GM12875 (cell line): ENCODE measurements around the gene PITX2.

ENCODE experiments used
- H3K4me3 ChIP-seq: one replicate; pipeline ENCODE4 v1.5.1; 2011; ENCODE audit warnings: low read depth, low read length, control low read depth
- TF ChIP-seq, protein P1 (sequence below): IDR thresholded peaks from 2 replicates; pipeline ENCODE4 v1.5.1; 2011; ENCODE audit warnings: low read depth, mild to moderate bottlenecking, control low read depth, inconsistent platforms, low read length, moderate library complexity, borderline replicate concordance; ENCODE audit not compliant: insufficient read depth

Gene PITX2

DNA sequence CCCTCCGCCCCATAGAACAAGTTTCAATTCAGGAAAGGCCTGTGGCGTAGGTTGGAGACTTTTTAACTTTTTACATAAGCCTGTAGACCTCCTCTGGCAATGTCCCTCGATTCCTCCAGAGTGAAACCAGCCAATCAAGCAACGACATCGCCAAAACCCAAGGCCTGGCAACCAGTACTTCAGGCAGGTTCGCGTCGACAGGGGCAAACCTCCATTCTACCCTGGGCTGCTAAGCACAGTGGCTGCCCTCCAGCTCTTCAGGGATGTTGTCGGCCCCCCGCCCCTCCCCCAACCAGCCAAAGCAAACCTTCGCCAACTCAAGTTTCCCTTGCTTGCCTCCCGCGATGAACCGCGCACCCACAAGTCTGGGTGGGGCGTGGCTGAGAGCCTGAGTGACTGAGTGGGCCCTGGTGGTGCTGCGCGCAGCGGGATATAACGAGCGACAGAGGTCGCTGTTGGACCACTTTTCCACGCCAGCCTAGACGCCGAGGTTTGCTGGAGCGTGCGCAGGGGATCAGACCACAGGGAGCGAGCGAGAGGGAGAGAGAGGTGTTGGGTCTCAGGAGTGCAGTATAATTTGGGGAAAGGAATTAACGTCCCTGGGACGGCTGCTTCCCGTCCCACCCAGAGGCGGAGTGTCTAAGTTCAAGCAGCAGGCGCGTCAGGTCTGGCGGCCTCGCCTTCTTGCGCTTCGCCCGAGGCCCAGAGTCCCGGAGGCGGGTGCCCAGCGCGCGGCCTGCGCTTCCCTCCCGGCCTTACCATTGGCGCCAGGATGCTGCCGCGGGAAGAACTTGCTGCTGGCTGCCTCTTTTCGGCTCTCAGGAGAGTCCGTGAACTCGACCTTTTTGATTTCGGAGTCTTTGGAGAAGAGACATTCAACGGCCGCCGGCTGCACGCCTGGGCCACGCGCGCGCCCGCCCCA lies 9.0 kb upstream of the PITX2 start:
- TF ChIP-seq, protein P1, sequence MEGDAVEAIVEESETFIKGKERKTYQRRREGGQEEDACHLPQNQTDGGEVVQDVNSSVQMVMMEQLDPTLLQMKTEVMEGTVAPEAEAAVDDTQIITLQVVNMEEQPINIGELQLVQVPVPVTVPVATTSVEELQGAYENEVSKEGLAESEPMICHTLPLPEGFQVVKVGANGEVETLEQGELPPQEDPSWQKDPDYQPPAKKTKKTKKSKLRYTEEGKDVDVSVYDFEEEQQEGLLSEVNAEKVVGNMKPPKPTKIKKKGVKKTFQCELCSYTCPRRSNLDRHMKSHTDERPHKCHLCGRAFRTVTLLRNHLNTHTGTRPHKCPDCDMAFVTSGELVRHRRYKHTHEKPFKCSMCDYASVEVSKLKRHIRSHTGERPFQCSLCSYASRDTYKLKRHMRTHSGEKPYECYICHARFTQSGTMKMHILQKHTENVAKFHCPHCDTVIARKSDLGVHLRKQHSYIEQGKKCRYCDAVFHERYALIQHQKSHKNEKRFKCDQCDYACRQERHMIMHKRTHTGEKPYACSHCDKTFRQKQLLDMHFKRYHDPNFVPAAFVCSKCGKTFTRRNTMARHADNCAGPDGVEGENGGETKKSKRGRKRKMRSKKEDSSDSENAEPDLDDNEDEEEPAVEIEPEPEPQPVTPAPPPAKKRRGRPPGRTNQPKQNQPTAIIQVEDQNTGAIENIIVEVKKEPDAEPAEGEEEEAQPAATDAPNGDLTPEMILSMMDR = peak; percentile 82
- H3K4me3 ChIP-seq = peak overlapping the region; percentile 10

DNA sequence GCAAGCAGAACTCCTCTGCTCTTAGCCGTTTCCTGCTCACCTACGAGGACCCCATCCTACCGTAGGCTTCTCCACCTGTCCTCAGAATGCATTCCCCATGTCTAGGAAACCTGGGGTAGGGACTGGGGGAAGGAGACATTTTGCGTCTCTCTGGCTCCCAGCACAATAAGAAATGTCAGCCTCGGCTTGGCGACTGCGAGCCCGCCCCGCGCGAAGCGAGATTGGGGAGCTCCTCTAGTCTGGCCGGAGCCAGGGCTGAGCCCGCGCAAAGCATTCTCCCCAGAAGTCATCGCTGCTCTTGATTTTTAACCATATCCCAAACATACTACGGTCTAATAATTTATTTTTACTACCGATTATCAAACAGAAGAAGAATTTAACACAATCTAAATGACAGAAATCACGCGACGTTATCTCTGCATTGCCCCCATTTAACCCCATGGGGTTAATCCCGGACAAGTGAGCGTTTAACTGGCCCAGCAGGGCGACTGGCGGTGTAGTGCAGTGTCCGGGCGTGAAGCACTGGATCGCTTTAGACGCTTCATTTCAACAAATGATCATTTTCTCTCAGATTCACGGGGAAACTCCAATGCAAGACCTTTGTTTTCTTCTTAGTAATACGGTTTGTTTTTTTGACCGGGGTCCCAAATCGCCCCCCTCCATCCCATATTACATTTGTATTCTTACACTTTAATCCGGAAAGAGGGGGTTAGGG lies 8.0 kb upstream of the PITX2 start:
- no peak overlapping the region for H3K4me3 ChIP-seq
- TF ChIP-seq, protein P1 = no peak

DNA sequence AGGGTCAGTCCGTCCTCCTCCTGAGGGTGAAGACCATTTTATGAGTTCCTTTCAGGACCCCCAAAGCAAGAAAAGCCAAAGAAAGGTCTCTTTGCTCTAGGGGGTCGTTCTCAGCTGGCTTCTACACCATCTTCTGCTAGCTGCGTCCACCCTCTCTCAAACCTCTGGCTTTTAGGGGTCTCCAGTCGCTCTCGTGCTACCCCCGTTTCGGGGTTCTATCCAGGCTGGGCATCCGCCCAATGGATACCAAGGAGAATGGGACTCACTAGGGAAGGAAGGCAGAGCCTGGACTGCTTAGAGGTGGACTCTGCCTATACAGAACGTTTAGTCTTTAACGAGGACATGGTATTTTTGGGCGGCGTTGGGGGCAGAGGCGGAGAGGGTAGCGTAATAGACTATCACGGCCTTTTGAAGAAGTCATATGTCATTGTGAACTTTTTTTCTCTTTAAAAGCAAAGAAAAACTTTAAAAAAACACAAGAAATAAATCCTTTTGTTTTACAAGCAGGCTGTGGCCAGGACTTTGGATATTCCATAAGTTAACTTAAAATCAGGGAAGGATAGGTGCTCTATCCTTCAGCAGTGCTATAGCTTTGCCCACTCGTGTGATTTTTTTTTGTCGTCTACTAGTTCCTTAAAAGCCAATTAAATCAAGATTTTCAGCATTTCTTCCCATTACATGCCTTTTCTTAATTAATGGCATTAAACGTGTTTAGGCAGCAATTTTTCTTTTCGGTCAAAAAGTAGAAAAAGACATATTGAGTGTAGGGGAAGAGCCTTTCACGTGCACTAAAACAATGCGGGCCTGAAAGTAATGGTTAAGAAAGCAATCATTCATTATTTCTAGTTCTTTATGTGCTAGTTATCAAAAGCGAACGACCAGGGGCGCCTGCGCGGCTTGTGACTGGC lies 7.2 kb upstream of the PITX2 start:
- H3K4me3 ChIP-seq = no peak overlapping the region
- TF ChIP-seq, protein P1 = no peak

DNA sequence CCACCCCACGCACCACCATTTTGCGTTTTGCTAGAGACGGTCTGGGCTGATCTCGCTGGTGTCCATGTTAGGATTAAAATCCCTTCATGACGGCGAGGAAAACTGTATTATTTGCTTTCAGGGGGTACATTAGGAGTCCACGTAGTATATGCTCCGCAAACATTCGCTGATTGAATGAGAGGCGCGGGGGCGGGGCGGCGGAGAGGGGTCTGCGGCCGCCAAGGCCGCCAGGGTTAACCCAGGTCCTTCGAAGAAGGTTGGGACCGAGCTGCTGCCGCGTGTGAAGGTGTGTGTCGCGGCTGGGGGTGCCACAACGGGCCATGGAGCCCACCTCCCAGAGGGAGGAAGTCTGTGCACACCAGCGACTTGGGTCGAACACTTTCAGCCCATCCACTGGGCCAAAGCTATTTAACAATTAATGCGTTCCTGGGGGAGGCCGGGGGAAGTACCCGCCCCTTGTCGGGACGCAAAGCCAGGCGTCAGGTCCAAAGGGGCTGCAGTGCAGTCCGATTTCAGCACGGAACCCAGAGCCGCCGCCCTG lies 6.4 kb upstream of the PITX2 start:
- no peak overlapping the region for H3K4me3 ChIP-seq
- TF ChIP-seq, protein P1 = no peak

DNA sequence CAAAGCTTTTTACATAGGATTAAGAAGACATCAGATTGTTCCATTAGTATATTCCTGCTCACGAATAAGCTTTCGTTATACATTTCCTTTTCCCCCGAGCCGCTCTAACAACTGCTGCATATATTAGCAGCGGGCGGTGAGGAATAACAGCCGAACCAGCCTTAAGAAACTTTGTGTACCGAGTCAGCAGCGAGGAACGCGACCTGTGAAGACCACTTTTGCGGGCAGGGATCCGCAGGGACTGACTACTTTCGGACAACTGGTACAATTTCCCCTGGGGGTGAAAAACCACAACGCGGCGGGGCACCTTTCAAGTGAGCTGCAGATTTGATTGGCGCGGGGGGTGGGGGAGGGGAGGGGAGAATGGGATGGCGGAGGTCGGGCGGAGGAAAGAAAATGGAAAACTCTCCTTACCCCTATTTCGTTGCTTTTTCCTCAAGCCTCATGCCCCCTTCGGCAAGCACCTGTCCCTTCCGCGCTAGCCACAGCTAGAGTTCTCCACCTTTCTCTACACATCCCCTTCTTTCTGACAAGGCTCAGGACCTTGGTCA lies 5.9 kb upstream of the PITX2 start:
- no peak overlapping the region for H3K4me3 ChIP-seq
- TF ChIP-seq, protein P1 = no peak

DNA sequence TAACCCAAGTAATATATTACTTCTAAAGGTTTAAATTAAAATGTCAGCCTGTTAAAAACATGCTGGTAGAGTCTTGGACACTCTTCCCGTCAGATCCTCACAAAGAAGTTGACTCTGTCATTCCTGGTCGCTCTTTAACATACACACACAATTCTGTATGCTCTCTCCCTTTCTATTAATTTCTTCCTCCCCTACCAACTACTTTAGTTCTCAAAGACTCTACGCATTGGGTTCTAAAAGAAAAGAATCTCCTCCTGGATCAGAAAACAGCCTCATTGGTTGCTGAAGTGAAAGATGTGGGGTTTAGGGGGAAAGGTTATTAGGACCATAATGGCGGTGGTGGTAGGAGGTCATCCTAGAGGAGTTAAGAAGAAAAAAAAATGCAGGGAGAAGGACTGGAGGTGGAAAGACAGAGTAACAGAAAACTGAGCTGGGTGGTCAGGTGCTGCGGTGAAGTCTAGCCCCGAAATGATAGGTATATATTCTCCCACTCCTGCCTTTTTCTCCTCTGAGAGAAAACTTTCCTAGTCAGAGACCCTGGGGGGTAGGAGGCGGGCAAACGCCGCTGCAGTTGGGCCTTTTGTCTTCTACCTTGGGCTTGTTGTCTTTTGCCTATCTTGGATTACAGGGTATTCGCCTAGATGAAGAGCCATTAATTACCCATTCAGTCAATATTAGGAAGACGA lies 5.2 kb upstream of the PITX2 start:
- TF ChIP-seq, protein P1 = no peak
- H3K4me3 ChIP-seq = no peak overlapping the region
